ENCODE data around the gene STAT3. TPM values are rescaled to one million over a fixed set of nuclear protein-coding genes. Genes with fewer than 3 reads are reported as not detected.

STAT3 gene
- total and polyA plus RNA-seq, 2 of the 13 experiments (the other 11 are each of a cell fraction or from before 2014, with no cell fraction given) = 61.8 to 62.4 TPM

DNA sequence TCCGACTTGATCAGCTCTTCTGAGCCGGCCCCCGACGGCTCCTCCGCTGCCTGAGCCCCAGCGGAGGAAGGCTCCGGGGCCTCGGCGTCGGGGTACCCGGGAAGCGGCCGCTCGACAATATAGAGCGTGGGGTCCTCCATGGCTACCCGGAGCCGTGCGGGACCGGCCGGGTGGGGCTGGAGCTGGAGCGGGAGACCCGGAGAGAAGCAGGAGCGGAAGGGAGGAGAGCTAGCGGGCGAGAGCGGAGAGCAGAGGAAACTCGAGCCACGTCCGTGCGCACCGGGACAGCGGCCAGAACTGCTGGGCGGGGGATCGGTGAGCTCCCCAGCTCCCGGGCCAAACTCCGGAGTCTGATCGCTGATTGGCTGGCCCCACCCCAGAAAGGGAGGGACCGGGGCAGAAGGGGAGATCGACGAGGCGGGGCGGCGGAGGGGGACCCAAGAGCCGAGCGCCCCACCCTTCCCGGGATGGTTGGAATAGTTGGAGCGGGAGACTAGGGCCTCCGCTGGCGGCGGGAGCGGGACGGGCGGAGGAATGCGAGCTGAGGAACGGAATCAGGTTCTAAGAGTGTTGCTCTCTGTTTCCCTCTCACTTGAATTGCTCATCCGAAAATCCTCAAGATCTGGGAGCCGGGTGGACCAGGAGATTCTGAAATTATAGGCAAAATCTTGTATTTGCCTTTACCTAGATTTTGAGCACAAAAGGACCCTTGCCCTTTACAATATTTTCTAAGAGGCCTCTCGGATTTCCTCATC lies 34.9 kb upstream of the STAT3 start, which contains the start of gene CAVIN1:
TSS of gene CAVIN1 (minus strand) at position 299 of the 755 bp plus-strand sequence. CDS start at position 140, 159 bp downstream.
- Histone ChIP-seq H3K4me3 (replicated peaks in 1 of 3; ENCODE audit: insufficient read depth in 1 of 3, low read depth in 2 of 3, low read length in 3 of 3) (peak within 1 kb of the TSS; percentile 78 to 95 (median 88)), H3K9ac (ENCODE audit: insufficient read depth, low read depth, low read length) (peak within 1 kb of the TSS; percentile 72), H2AFZ (ENCODE audit: low read length) (peak within 1 kb of the TSS; percentile 21), H3K4me1 (ENCODE audit: insufficient read depth, low read length) (peaks cover 47% of the 10 kb centered on the region), H3K27ac (ENCODE audit: extremely low read length, insufficient read depth, low read length) (peak within 1 kb of the TSS; percentile 7), H4K20me1 (ENCODE audit: insufficient read depth, low read length) (no peaks in the 10 kb centered on the region), H3K79me2 (ENCODE audit: insufficient read depth, low read length) (peaks cover 10% of the 10 kb centered on the region), H3K36me3 (replicated peaks in 1 of 2; ENCODE audit: control insufficient read depth in 1 of 2, insufficient read depth in 2 of 2, low read length in 2 of 2) (no peaks in the 10 kb centered on the region), H3K27me3 (ENCODE audit: control insufficient read depth in 1 of 2, insufficient read depth in 2 of 2, low read length in 2 of 2) (no peaks in the 10 kb centered on the region; a peak in 1 of 5 replicates), H3K9me3 (ENCODE audit: low read length) (no peaks in the 10 kb centered on the region), H3K4me2 (ENCODE audit: low read depth, low read length) (peak within 1 kb of the TSS; percentile 93)
- WGBS (ENCODE audit: low lambda C conversion rate) = 1% methylated on average over 48 of the region's 58 CpGs
- in situ Hi-C loops (cut with HindIII; ENCODE audit: extremely low pct_ligation_motif_present, low pct_unique_long_range_greater_than_20kb) (loop anchor here (5.0 kb wide), 1 partner anchor 94 kb away; no protein-coding TSS in a partner anchor), intact Hi-C loops (cut with micrococcal nuclease; ENCODE audit: unreplicated experiment) (loop anchor here (10.0 kb wide), 1 partner anchor 62 kb away; no protein-coding TSS in a partner anchor)
- FAIRE-seq = peak; percentile 30
- BruUV-seq (replicated peaks) = no TSS peak
- peak; percentile 90 for DNase-seq (ENCODE audit: low spot score)
- ChIA-PET POLR2A (interaction anchor here (0.5 to 1.9 kb wide), 25 partner anchors 8 to 560 kb away, joined by 3 to 27 read pairs (median 5); partner anchors contain the start of genes GHDC, NAGLU and STAT3), CTCF (ENCODE audit: low intra/inter-chr PET ratio, low total read pairs) (no interaction called here)
- ATAC-seq = peak; percentile 84
- TF ChIP-seq CCAR2 (optimal IDR thresholded peaks at IDR 0.05; ENCODE audit: low read depth, low read length) (no peak), SSRP1 (CRISPR knock-in tag; IDR thresholded peaks at IDR 0.05) (no peak), SMARCE1 (IDR thresholded peaks at IDR 0.05; ENCODE audit: borderline replicate concordance) (no peak), ZBTB3 (CRISPR knock-in tag; IDR thresholded peaks at IDR 0.05; ENCODE audit: borderline replicate concordance, low read depth) (no peak), ZNF775 (CRISPR knock-in tag; IDR thresholded peaks at IDR 0.05; ENCODE audit: borderline replicate concordance) (peak; percentile 67; the same call in 1 of the 2 replicates), ZNF768 (CRISPR knock-in tag; IDR thresholded peaks at IDR 0.05) (peak; percentile 56; the same call in 1 of the 2 replicates), GZF1 (CRISPR knock-in tag; IDR thresholded peaks at IDR 0.05) (no peak), FOXC1 (CRISPR knock-in tag; IDR thresholded peaks at IDR 0.05; ENCODE audit: borderline replicate concordance) (peak; percentile 90), TP53 (CRISPR knock-in tag; conservative IDR thresholded peaks at IDR 0.05) (no peak), REL (CRISPR knock-in tag; conservative IDR thresholded peaks at IDR 0.05) (no peak), ZNF773 (CRISPR knock-in tag; IDR thresholded peaks at IDR 0.05; ENCODE audit: borderline replicate concordance) (no peak), SOX13 (IDR thresholded peaks at IDR 0.05) (no peak), SOX13 (CRISPR knock-in tag; conservative IDR thresholded peaks at IDR 0.05 in 1 of 2, IDR thresholded peaks at IDR 0.05 in 1 of 2) (peak in 1 of 2 experiments; percentile 52; a peak in 2 of 4 replicates), RARA (CRISPR knock-in tag; IDR thresholded peaks at IDR 0.05) (no peak)
- TF ChIP-seq, protein P1, sequence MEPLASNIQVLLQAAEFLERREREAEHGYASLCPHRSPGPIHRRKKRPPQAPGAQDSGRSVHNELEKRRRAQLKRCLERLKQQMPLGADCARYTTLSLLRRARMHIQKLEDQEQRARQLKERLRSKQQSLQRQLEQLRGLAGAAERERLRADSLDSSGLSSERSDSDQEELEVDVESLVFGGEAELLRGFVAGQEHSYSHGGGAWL (CRISPR knock-in tag; IDR thresholded peaks at IDR 0.05) = peak; percentile 58
- TF ChIP-seq, protein P2, sequence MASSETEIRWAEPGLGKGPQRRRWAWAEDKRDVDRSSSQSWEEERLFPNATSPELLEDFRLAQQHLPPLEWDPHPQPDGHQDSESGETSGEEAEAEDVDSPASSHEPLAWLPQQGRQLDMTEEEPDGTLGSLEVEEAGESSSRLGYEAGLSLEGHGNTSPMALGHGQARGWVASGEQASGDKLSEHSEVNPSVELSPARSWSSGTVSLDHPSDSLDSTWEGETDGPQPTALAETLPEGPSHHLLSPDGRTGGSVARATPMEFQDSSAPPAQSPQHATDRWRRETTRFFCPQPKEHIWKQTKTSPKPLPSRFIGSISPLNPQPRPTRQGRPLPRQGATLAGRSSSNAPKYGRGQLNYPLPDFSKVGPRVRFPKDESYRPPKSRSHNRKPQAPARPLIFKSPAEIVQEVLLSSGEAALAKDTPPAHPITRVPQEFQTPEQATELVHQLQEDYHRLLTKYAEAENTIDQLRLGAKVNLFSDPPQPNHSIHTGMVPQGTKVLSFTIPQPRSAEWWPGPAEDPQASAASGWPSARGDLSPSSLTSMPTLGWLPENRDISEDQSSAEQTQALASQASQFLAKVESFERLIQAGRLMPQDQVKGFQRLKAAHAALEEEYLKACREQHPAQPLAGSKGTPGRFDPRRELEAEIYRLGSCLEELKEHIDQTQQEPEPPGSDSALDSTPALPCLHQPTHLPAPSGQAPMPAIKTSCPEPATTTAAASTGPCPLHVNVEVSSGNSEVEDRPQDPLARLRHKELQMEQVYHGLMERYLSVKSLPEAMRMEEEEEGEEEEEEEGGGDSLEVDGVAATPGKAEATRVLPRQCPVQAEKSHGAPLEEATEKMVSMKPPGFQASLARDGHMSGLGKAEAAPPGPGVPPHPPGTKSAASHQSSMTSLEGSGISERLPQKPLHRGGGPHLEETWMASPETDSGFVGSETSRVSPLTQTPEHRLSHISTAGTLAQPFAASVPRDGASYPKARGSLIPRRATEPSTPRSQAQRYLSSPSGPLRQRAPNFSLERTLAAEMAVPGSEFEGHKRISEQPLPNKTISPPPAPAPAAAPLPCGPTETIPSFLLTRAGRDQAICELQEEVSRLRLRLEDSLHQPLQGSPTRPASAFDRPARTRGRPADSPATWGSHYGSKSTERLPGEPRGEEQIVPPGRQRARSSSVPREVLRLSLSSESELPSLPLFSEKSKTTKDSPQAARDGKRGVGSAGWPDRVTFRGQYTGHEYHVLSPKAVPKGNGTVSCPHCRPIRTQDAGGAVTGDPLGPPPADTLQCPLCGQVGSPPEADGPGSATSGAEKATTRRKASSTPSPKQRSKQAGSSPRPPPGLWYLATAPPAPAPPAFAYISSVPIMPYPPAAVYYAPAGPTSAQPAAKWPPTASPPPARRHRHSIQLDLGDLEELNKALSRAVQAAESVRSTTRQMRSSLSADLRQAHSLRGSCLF (CRISPR knock-in tag; IDR thresholded peaks at IDR 0.05; ENCODE audit: borderline replicate concordance) = 0 out of 2 replicates have a peak, but pooled peaks have one; percentile 46
- TF ChIP-seq, protein P3, sequence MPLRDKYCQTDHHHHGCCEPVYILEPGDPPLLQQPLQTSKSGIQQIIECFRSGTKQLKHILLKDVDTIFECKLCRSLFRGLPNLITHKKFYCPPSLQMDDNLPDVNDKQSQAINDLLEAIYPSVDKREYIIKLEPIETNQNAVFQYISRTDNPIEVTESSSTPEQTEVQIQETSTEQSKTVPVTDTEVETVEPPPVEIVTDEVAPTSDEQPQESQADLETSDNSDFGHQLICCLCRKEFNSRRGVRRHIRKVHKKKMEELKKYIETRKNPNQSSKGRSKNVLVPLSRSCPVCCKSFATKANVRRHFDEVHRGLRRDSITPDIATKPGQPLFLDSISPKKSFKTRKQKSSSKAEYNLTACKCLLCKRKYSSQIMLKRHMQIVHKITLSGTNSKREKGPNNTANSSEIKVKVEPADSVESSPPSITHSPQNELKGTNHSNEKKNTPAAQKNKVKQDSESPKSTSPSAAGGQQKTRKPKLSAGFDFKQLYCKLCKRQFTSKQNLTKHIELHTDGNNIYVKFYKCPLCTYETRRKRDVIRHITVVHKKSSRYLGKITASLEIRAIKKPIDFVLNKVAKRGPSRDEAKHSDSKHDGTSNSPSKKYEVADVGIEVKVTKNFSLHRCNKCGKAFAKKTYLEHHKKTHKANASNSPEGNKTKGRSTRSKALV (CRISPR knock-in tag; IDR thresholded peaks at IDR 0.05) = peak; percentile 98
